Ammon's horn (tissue), 1 donor: Measurements from ENCODE around the gene PTPN9.
"Not testable (repeated sequence)": the region's sequence is repeated elsewhere in the genome, so short reads cannot be mapped to it uniquely, and the experiment has no call there.

ENCODE experiments used
- DNase-seq: peaks from one replicate; pipeline ENCODE4 v3.0.0-alpha.2; 2016; ENCODE audit warnings: low spot score

The PTPN9 gene

GRCh38 chr15:75582943-75583342 lies 3.8 kb upstream of the PTPN9 start:
- DNase-seq: not testable (repeated sequence)

- no peak for DNase-seq
Observed at GRCh38 chr15:75578173-75578947, 755 bp downstream of the PTPN9 start.

- no peak for DNase-seq
Observed at GRCh38 chr15:75577401-75578172, 1.5 kb downstream of the PTPN9 start.

GRCh38 chr15:75573648-75574384 lies 5.3 kb downstream of the PTPN9 start:
- no peak for DNase-seq

- DNase-seq: no peak
Observed at GRCh38 chr15:75570126-75570845, 8.8 kb downstream of the PTPN9 start.

- DNase-seq: no peak
Observed at GRCh38 chr15:75565062-75565970, 13.8 kb downstream of the PTPN9 start.

GRCh38 chr15:75561888-75562287 lies 17.2 kb downstream of the PTPN9 start:
- DNase-seq: no peak

GRCh38 chr15:75559360-75559759 lies 19.8 kb downstream of the PTPN9 start:
- not testable (repeated sequence) for DNase-seq

- not testable (repeated sequence) for DNase-seq
Observed at GRCh38 chr15:75558955-75559354, 20.2 kb downstream of the PTPN9 start.

GRCh38 chr15:75554717-75555116 lies 24.4 kb downstream of the PTPN9 start:
- DNase-seq: no peak

GRCh38 chr15:75553659-75554058 lies 25.5 kb downstream of the PTPN9 start:
- DNase-seq: no peak

- DNase-seq: no peak
Observed at GRCh38 chr15:75551091-75551490, 28.0 kb downstream of the PTPN9 start.

- DNase-seq: no peak
Observed at GRCh38 chr15:75545064-75545463, 34.1 kb downstream of the PTPN9 start.

GRCh38 chr15:75544359-75544758 lies 34.8 kb downstream of the PTPN9 start:
- DNase-seq: no peak

- not testable (repeated sequence) for DNase-seq
Observed at GRCh38 chr15:75542949-75543545, 36.1 kb downstream of the PTPN9 start.

GRCh38 chr15:75542386-75542797 lies 36.7 kb downstream of the PTPN9 start:
- no peak for DNase-seq

- no peak for DNase-seq
Observed at GRCh38 chr15:75538376-75538775, 40.7 kb downstream of the PTPN9 start.

- DNase-seq: no peak
Observed at GRCh38 chr15:75533945-75534344, 45.2 kb downstream of the PTPN9 start.

GRCh38 chr15:75532413-75533250 lies 46.5 kb downstream of the PTPN9 start:
- peak; percentile 36 for DNase-seq
